GM12878 (cell line): Measurements from ENCODE around the gene IFNAR2. TPM values are rescaled to one million over a fixed set of nuclear protein-coding genes. Genes with fewer than 3 reads are reported as not detected.
A peak's percentile ranks its signal among the peaks of the same experiment; 100 is the strongest.

Source experiments
- ATAC-seq: fragments of 200-7000 bp; cut with Tn5 transposase; 3 replicates; pipeline ENCODE4 v1.9.1; 2020; ENCODE audit warnings: mild to moderate bottlenecking, moderate library complexity
- BruUV-seq: library from RNA; stranded (reverse); fragments of 400-500 nt; replicated peaks from 2 replicates; lab custom pipeline; 2021; lab: Mats Ljungman, UMichigan
- CTCF ChIA-PET: fragments of 300-600 bp; sonication (Branson Sonifier 250); formaldehyde crosslinking; extraction: SDS; loops from one replicate; lab custom pipeline; 2021; ENCODE audit warnings: inconsistent platforms; lab: Yijun Ruan, JAX
- POLR2A ChIA-PET: fragments of 350-600 bp; formaldehyde crosslinking; extraction: SDS; loops from one replicate; lab custom pipeline; 2021; ENCODE audit warnings: inconsistent platforms; lab: Charles Lee
- RAD21 ChIA-PET: fragments of 300-600 bp; sonication (Branson Sonifier 250); formaldehyde crosslinking; loops from one replicate; lab custom pipeline; 2023; ENCODE audit warnings: antibody characterized with exemption; ENCODE audit not compliant: unreplicated experiment; lab: Charles Lee
- SMC1A ChIA-PET: fragments of 300-600 bp; sonication (Branson Sonifier 250); formaldehyde crosslinking; loops from one replicate; lab custom pipeline; 2023; ENCODE audit not compliant: unreplicated experiment, uncharacterized antibody; lab: Charles Lee
- DNase-seq: peaks from one replicate; pipeline ENCODE4 v3.0.0-alpha.2; 2011; ENCODE audit warnings: low read depth, low spot score
- FAIRE-seq: peaks from 3 replicates; lab custom pipeline; 2011; peaks lifted over from hg19 to GRCh38; lab: Jason Lieb, UNC
- H2AFZ ChIP-seq: 2 replicates; pipeline ENCODE4 v1.6.0; 2011; ENCODE audit warnings: low read depth, low read length, control low read depth; ENCODE audit not compliant: control insufficient read depth
- H3K27ac ChIP-seq: 2 replicates; pipeline ENCODE4 v1.5.1; 2011; ENCODE audit warnings: control low read depth; ENCODE audit not compliant: control insufficient read depth, insufficient read depth
- H3K27me3 ChIP-seq, 2 experiments: replicated peaks in 1 of 2; 2 replicates each; pipeline versions ENCODE4 v1.6.0 to v1.6.1; 2011; ENCODE audit warnings: low read length in 1 of 2; ENCODE audit not compliant: control insufficient read depth in 2 of 2, insufficient read depth in 2 of 2
- H3K36me3 ChIP-seq, 2 experiments: 2 replicates each; pipeline ENCODE4 v1.5.1; 2011; ENCODE audit warnings: low read length in 1 of 2; ENCODE audit not compliant: control insufficient read depth in 2 of 2, insufficient read depth in 2 of 2
- H3K4me1 ChIP-seq: 2 replicates; pipeline ENCODE4 v1.6.1; 2011; ENCODE audit warnings: mild to moderate bottlenecking, low read length, moderate library complexity, mixed read lengths; ENCODE audit not compliant: control insufficient read depth, insufficient read depth
- H3K4me2 ChIP-seq: 2 replicates; pipeline ENCODE4 v1.6.0; 2011; ENCODE audit warnings: control low read depth; ENCODE audit not compliant: control insufficient read depth, insufficient read depth
- H3K4me3 ChIP-seq: fragments of 200-600 bp; sonication (generic); 2 replicates; pipeline ENCODE4 v1.5.1; 2016
- H3K79me2 ChIP-seq: 2 replicates; pipeline ENCODE4 v1.6.0; 2011; ENCODE audit warnings: low read length; ENCODE audit not compliant: control insufficient read depth, insufficient read depth
- H3K9ac ChIP-seq: 2 replicates; pipeline ENCODE4 v1.8.0; 2011; ENCODE audit warnings: low read length, control low read depth, mixed read lengths; ENCODE audit not compliant: control insufficient read depth, insufficient read depth
- H3K9me3 ChIP-seq: replicated peaks from 3 replicates; pipeline ENCODE4 v1.5.1; 2011; ENCODE audit warnings: mild to moderate bottlenecking, low read length; ENCODE audit not compliant: control insufficient read depth, insufficient read depth
- H4K20me1 ChIP-seq: 2 replicates; pipeline ENCODE4 v1.6.0; 2011; ENCODE audit not compliant: control insufficient read depth, insufficient read depth
- ESRRA ChIP-seq: IDR thresholded peaks from 2 replicates; pipeline ENCODE4 v1.6.1; 2012; ENCODE audit warnings: mild to moderate bottlenecking, low read length, improper control_type of control experiment
- EZH2 ChIP-seq: IDR thresholded peaks from 2 replicates; pipeline ENCODE4 v1.6.1; 2012; ENCODE audit warnings: low read depth, mild to moderate bottlenecking, control low read depth, inconsistent platforms, low read length, borderline replicate concordance; ENCODE audit not compliant: control insufficient read depth
- FOS ChIP-seq: IDR thresholded peaks from 3 replicates; pipeline ENCODE4 v1.6.1; 2011; ENCODE audit warnings: borderline replicate concordance; ENCODE audit not compliant: insufficient read length; ENCODE audit errors: extremely low read depth
- KDM1A ChIP-seq: fragments of 200-600 bp; sonication (generic); IDR thresholded peaks from 2 replicates; pipeline ENCODE4 v1.6.1; 2016; ENCODE audit warnings: borderline replicate concordance
- NR2F1 ChIP-seq: fragments of 450-650 bp; conservative IDR thresholded peaks from 2 replicates; pipeline ENCODE4 v1.6.1; 2017; ENCODE audit warnings: mild to moderate bottlenecking
- POLR2A ChIP-seq: IDR thresholded peaks from 2 replicates; pipeline ENCODE4 v1.6.1; 2011; ENCODE audit warnings: low read depth, mild to moderate bottlenecking, low read length
- ZNF24 ChIP-seq: fragments of 450-650 bp; IDR thresholded peaks from 2 replicates; pipeline ENCODE4 v1.6.1; 2017; ENCODE audit warnings: antibody characterized with exemption, mild to moderate bottlenecking
- WGBS: methylation state at CpG from one replicate; pipeline ENCODE4 v1.1.6; 2016; ENCODE audit warnings: low lambda C conversion rate; ENCODE audit not compliant: insufficient replicate concordance, insufficient coverage; ENCODE audit errors: missing lambda C conversion rate; 5-methylcytosine and 5-hydroxymethylcytosine counted together
- in situ Hi-C: fragments of 300-500 bp; cut with MboI; formaldehyde crosslinking; loops from 9 replicates; pipeline ENCODE4 v1.14.3; 2018; ENCODE audit warnings: mixed read lengths
- intact Hi-C: fragments of 100-400 bp; cut with micrococcal nuclease; formaldehyde crosslinking; loops from one replicate; pipeline ENCODE4 v1.14.2; 2022; ENCODE audit not compliant: unreplicated experiment
- polyA plus RNA-seq, 11 experiments: library from polyadenylated mRNA; depleted of rRNA in 4 of 11; unstranded in 6 of 11; stranded (reverse) in 5 of 11; fragments of >200 nt; fragmentation: Nextera tagmentation in 4 of 11; fragmentation: Illumina TruSeq in 1 of 11; extraction: Ambion mirVana in 4 of 11; extraction: Trizol in 1 of 11; gene quantifications; 1 replicate in 1 of 11; 2 replicates in 10 of 11; pipeline versions ENCODE4 v1.2.1 to v1.2.3, GENCODE V29; 2011 to 2016; ENCODE audit warnings: inconsistent platforms in 2 of 11, missing spikeins in 2 of 11, low read depth in 1 of 11
- total RNA-seq, 4 experiments: library from RNA; depleted of rRNA in 3 of 4; stranded (reverse); fragments of >200 nt in 3 of 4; fragmentation: Illumina TruSeq in 1 of 4; extraction: Trizol in 1 of 4; gene quantifications; 2 replicates each; pipeline versions ENCODE4 v1.2.1 to v1.2.3, GENCODE V29; 2013 to 2021
- TF ChIP-seq, protein P1 (sequence below): fragments of 450-650 bp; IDR thresholded peaks from 2 replicates; pipeline ENCODE4 v1.6.1; 2016; ENCODE audit warnings: mild to moderate bottlenecking
- TF ChIP-seq, protein P2 (sequence below): IDR thresholded peaks from 2 replicates; pipeline ENCODE4 v1.6.1; 2012; ENCODE audit warnings: low read length, inconsistent platforms
- TF ChIP-seq, protein P3 (sequence below): fragments of 450-650 bp; IDR thresholded peaks from 2 replicates; pipeline ENCODE4 v1.6.1; 2017; ENCODE audit warnings: low read depth, mild to moderate bottlenecking, moderate library complexity
- TF ChIP-seq, protein P4 (sequence below): IDR thresholded peaks from 2 replicates; pipeline ENCODE4 v1.6.1; 2011; ENCODE audit warnings: borderline replicate concordance, low read depth, mild to moderate bottlenecking, moderate library complexity, mixed read lengths, low read length; ENCODE audit not compliant: insufficient read depth; ENCODE audit errors: extremely low read length
- TF ChIP-seq, protein P5 (sequence below): fragments of 450-650 bp; IDR thresholded peaks from 2 replicates; pipeline ENCODE4 v1.6.1; 2016; ENCODE audit warnings: mild to moderate bottlenecking
- TF ChIP-seq, protein P6 (sequence below): IDR thresholded peaks from 2 replicates; pipeline ENCODE4 v1.6.1; 2012; ENCODE audit warnings: low read depth, low read length, improper control_type of control experiment
- TF ChIP-seq, protein P7 (sequence below): IDR thresholded peaks from 2 replicates; pipeline ENCODE4 v1.6.1; 2012; ENCODE audit warnings: low read depth, low read length, improper control_type of control experiment

The IFNAR2 gene
- total and polyA plus RNA-seq, 10 of the 15 experiments (the other 5 are each of a cell fraction or from before 2014, with no cell fraction given): 8.5 to 99.7 (median 58.1) TPM

DNA sequence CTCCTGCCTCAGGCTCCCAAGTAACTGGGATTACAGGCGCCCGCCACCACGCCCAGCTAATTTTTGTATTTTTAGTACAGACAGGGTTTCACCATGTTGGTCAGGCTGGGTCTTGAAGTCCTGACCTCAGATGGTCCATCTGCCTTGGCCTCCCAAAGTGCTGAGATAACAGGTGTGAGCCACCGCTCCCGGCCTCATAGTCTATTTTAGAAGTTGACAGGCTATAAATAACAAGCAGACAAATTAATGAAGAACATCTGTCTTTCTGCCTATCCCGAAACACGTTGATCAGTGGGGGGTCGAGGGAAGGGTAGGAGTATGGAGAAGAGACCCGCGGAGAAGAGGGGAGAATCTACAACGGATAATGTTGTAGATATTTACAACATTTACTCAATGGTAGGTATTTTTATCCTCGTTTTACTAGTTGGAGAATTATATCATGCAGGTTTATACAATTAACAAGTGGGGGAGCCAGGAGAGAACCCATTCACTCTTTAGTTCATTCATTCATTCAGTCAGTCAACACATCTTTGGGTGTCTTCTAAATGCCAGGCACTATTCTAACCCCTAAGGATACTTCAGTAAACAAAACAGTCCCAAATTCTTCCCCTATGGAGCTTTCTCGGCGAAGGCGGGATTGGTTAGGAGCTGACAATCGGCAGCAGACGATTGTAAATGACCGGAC, 497 bp upstream of the IFNAR2 start:
- H3K79me2 ChIP-seq: peaks cover 45% of the 10 kb centered on the region
- H3K36me3 ChIP-seq: no peaks in the 10 kb centered on the region
- H3K9ac ChIP-seq: peak overlapping the region; percentile 63
- peak overlapping the region; percentile 58; the same call in 1 of the 2 replicates for H3K4me3 ChIP-seq
- RAD21 ChIA-PET: interaction anchor here (0.6 to 6.0 kb wide), 7 partner anchors 9 to 155 kb away, joined by 3 to 34 read pairs (median 5); partner anchors contain the start of genes IFNAR1 and IL10RB
- CTCF ChIA-PET: interaction anchor here (0.6 to 1.9 kb wide), 4 partner anchors 15 to 215 kb away, joined by 3 to 6 read pairs (median 3); no protein-coding TSS in a partner anchor
- DNase-seq: no peak
- ATAC-seq: no peak
- BruUV-seq: no TSS peak
- WGBS: 36% methylated on average over 18 of the region's 18 CpGs
- in situ Hi-C loops (no loop called here), intact Hi-C loops (no loop called here)
- no peaks in the 10 kb centered on the region for H4K20me1 ChIP-seq
- peak overlapping the region; percentile 47 for H3K27ac ChIP-seq
- H3K9me3 ChIP-seq: no peaks in the 10 kb centered on the region
- H3K27me3 ChIP-seq: no peaks in the 10 kb centered on the region
- peaks cover 7% of the 10 kb centered on the region for H3K4me1 ChIP-seq
- peak overlapping the region; percentile 84 for H2AFZ ChIP-seq
- POLR2A ChIA-PET: interaction anchor here (0.6 to 6.8 kb wide), 3 partner anchors 10 to 38 kb away, joined by 3 to 59 read pairs (median 5); partner anchors contain the start of gene IL10RB
- FAIRE-seq: peak; percentile 13
- SMC1A ChIA-PET: interaction anchor here (0.6 to 4.2 kb wide), 7 partner anchors 9 to 216 kb away, joined by 3 to 31 read pairs (median 4); no protein-coding TSS in a partner anchor
- peak overlapping the region; percentile 93 for H3K4me2 ChIP-seq
- TF ChIP-seq, protein P1, sequence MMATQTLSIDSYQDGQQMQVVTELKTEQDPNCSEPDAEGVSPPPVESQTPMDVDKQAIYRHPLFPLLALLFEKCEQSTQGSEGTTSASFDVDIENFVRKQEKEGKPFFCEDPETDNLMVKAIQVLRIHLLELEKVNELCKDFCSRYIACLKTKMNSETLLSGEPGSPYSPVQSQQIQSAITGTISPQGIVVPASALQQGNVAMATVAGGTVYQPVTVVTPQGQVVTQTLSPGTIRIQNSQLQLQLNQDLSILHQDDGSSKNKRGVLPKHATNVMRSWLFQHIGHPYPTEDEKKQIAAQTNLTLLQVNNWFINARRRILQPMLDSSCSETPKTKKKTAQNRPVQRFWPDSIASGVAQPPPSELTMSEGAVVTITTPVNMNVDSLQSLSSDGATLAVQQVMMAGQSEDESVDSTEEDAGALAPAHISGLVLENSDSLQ: no peak
- no peak for TF ChIP-seq POLR2A
- TF ChIP-seq, protein P2, sequence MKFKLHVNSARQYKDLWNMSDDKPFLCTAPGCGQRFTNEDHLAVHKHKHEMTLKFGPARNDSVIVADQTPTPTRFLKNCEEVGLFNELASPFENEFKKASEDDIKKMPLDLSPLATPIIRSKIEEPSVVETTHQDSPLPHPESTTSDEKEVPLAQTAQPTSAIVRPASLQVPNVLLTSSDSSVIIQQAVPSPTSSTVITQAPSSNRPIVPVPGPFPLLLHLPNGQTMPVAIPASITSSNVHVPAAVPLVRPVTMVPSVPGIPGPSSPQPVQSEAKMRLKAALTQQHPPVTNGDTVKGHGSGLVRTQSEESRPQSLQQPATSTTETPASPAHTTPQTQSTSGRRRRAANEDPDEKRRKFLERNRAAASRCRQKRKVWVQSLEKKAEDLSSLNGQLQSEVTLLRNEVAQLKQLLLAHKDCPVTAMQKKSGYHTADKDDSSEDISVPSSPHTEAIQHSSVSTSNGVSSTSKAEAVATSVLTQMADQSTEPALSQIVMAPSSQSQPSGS: no peak
- TF ChIP-seq, protein P3, sequence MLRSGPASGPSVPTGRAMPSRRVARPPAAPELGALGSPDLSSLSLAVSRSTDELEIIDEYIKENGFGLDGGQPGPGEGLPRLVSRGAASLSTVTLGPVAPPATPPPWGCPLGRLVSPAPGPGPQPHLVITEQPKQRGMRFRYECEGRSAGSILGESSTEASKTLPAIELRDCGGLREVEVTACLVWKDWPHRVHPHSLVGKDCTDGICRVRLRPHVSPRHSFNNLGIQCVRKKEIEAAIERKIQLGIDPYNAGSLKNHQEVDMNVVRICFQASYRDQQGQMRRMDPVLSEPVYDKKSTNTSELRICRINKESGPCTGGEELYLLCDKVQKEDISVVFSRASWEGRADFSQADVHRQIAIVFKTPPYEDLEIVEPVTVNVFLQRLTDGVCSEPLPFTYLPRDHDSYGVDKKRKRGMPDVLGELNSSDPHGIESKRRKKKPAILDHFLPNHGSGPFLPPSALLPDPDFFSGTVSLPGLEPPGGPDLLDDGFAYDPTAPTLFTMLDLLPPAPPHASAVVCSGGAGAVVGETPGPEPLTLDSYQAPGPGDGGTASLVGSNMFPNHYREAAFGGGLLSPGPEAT: no peak
- TF ChIP-seq FOS: no peak
- TF ChIP-seq ESRRA: no peak
- no peak for TF ChIP-seq KDM1A
- no peak for TF ChIP-seq EZH2
- TF ChIP-seq, protein P4, sequence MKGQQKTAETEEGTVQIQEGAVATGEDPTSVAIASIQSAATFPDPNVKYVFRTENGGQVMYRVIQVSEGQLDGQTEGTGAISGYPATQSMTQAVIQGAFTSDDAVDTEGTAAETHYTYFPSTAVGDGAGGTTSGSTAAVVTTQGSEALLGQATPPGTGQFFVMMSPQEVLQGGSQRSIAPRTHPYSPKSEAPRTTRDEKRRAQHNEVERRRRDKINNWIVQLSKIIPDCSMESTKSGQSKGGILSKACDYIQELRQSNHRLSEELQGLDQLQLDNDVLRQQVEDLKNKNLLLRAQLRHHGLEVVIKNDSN: no peak
- TF ChIP-seq, protein P5, sequence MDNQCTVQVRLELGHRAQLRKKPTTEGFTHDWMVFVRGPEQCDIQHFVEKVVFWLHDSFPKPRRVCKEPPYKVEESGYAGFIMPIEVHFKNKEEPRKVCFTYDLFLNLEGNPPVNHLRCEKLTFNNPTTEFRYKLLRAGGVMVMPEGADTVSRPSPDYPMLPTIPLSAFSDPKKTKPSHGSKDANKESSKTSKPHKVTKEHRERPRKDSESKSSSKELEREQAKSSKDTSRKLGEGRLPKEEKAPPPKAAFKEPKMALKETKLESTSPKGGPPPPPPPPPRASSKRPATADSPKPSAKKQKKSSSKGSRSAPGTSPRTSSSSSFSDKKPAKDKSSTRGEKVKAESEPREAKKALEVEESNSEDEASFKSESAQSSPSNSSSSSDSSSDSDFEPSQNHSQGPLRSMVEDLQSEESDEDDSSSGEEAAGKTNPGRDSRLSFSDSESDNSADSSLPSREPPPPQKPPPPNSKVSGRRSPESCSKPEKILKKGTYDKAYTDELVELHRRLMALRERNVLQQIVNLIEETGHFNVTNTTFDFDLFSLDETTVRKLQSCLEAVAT: peak; percentile 28; the same call in 1 of the 2 replicates
- TF ChIP-seq, protein P6, sequence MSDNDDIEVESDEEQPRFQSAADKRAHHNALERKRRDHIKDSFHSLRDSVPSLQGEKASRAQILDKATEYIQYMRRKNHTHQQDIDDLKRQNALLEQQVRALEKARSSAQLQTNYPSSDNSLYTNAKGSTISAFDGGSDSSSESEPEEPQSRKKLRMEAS: no peak
- TF ChIP-seq, protein P7, sequence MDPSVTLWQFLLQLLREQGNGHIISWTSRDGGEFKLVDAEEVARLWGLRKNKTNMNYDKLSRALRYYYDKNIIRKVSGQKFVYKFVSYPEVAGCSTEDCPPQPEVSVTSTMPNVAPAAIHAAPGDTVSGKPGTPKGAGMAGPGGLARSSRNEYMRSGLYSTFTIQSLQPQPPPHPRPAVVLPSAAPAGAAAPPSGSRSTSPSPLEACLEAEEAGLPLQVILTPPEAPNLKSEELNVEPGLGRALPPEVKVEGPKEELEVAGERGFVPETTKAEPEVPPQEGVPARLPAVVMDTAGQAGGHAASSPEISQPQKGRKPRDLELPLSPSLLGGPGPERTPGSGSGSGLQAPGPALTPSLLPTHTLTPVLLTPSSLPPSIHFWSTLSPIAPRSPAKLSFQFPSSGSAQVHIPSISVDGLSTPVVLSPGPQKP: no peak
- no peak for TF ChIP-seq NR2F1
- peak; percentile 95 for TF ChIP-seq ZNF24
